H9 (cell line): ENCODE measurements around the gene CYP8B1. TPM values are rescaled to one million over a fixed set of nuclear protein-coding genes. Genes with fewer than 3 reads are reported as not detected.

Source experiments
- DNase-seq: peaks from one replicate; pipeline ENCODE4 v3.0.0-alpha.2; 2017
- H2AFZ ChIP-seq: one replicate; pipeline ENCODE4 v1.6.1; 2013; ENCODE audit warnings: mild to moderate bottlenecking, low read length, control low read depth, moderate library complexity
- H2AK5ac ChIP-seq: 2 replicates; pipeline ENCODE4 v1.6.1; 2013; ENCODE audit warnings: low read length, control low read depth, mixed read lengths; ENCODE audit not compliant: insufficient read length
- H2BK120ac ChIP-seq: one replicate; pipeline ENCODE4 v1.6.1; 2013; ENCODE audit warnings: low read depth, mild to moderate bottlenecking, low read length, control low read depth, inconsistent platforms; ENCODE audit not compliant: poor library complexity, severe bottlenecking
- H2BK12ac ChIP-seq: 2 replicates; pipeline ENCODE4 v1.6.1; 2013; ENCODE audit warnings: low read length, control low read depth, mixed read lengths, low read depth; ENCODE audit not compliant: insufficient read length
- H2BK15ac ChIP-seq: 2 replicates; pipeline ENCODE4 v1.6.1; 2013; ENCODE audit warnings: low read depth, low read length, control low read depth
- H2BK20ac ChIP-seq: one replicate; pipeline ENCODE4 v1.6.1; 2013; ENCODE audit warnings: low read depth, mild to moderate bottlenecking, low read length, control low read depth, inconsistent platforms; ENCODE audit not compliant: poor library complexity, severe bottlenecking
- H2BK5ac ChIP-seq: 2 replicates; pipeline ENCODE4 v1.6.1; 2013; ENCODE audit warnings: low read length, control low read depth, mixed read lengths; ENCODE audit not compliant: insufficient read length
- H3K14ac ChIP-seq: 2 replicates; pipeline ENCODE4 v1.6.1; 2013; ENCODE audit warnings: low read length, control low read depth; ENCODE audit not compliant: insufficient read depth
- H3K18ac ChIP-seq: 2 replicates; pipeline ENCODE4 v1.6.1; 2013; ENCODE audit warnings: low read depth, mild to moderate bottlenecking, mixed read lengths, low read length, control low read depth; ENCODE audit not compliant: insufficient read length
- H3K23ac ChIP-seq: 2 replicates; pipeline ENCODE4 v1.6.1; 2013; ENCODE audit warnings: low read length, control low read depth, mixed read lengths, low read depth; ENCODE audit not compliant: insufficient read length
- H3K23me2 ChIP-seq: 2 replicates; pipeline ENCODE4 v1.6.1; 2013; ENCODE audit warnings: low read depth, mild to moderate bottlenecking, mixed read lengths, low read length, control low read depth; ENCODE audit not compliant: insufficient read length, poor library complexity, severe bottlenecking
- H3K27ac ChIP-seq: 2 replicates; pipeline ENCODE4 v1.5.1; 2013; ENCODE audit warnings: low read length, control low read depth, mixed read lengths, low read depth; ENCODE audit not compliant: insufficient read length
- H3K27me3 ChIP-seq: 2 replicates; pipeline ENCODE4 v1.6.1; 2013; ENCODE audit warnings: low read length, control low read depth, inconsistent platforms; ENCODE audit not compliant: insufficient read depth
- H3K4ac ChIP-seq: 2 replicates; pipeline ENCODE4 v1.6.1; 2013; ENCODE audit warnings: low read depth, mild to moderate bottlenecking, control low read depth, inconsistent platforms, low read length, moderate library complexity
- H3K4me1 ChIP-seq: 2 replicates; pipeline ENCODE4 v1.6.1; 2013; ENCODE audit warnings: low read length, control low read depth, inconsistent platforms; ENCODE audit not compliant: insufficient read depth
- H3K4me2 ChIP-seq: 2 replicates; pipeline ENCODE4 v1.6.1; 2013; ENCODE audit warnings: low read length, control low read depth, mixed read lengths; ENCODE audit not compliant: insufficient read length, insufficient read depth
- H3K56ac ChIP-seq: 2 replicates; pipeline ENCODE4 v1.6.1; 2013; ENCODE audit warnings: low read depth, mild to moderate bottlenecking, mixed read lengths, low read length, control low read depth; ENCODE audit not compliant: insufficient read length
- H3K79me1 ChIP-seq: 2 replicates; pipeline ENCODE4 v1.6.1; 2013; ENCODE audit warnings: low read depth, mild to moderate bottlenecking, moderate library complexity, low read length, control low read depth, inconsistent platforms; ENCODE audit not compliant: insufficient read depth, poor library complexity, severe bottlenecking
- H3K79me2 ChIP-seq: 2 replicates; pipeline ENCODE4 v1.6.1; 2013; ENCODE audit warnings: low read length, control low read depth, inconsistent platforms; ENCODE audit not compliant: insufficient read depth
- H3K9ac ChIP-seq: 2 replicates; pipeline ENCODE4 v1.6.1; 2013; ENCODE audit warnings: low read length, control low read depth, mixed read lengths; ENCODE audit not compliant: insufficient read length; ENCODE audit errors: extremely low read depth
- H3K9me3 ChIP-seq: one replicate; pipeline ENCODE4 v1.6.1; 2013; ENCODE audit warnings: low read depth, low read length, inconsistent platforms; ENCODE audit not compliant: control insufficient read depth
- H3T11ph ChIP-seq: one replicate; pipeline ENCODE4 v1.6.1; 2013; ENCODE audit warnings: mild to moderate bottlenecking, low read length, control low read depth, inconsistent platforms
- H4K20me1 ChIP-seq: one replicate; pipeline ENCODE4 v1.6.1; 2013; ENCODE audit not compliant: control insufficient read depth, insufficient read length, insufficient read depth
- H4K5ac ChIP-seq: 2 replicates; pipeline ENCODE4 v1.6.1; 2013; ENCODE audit warnings: low read depth, mild to moderate bottlenecking, mixed read lengths, low read length, control low read depth; ENCODE audit not compliant: insufficient read length
- H4K8ac ChIP-seq: replicated peaks from 2 replicates; pipeline ENCODE4 v1.6.1; 2013; ENCODE audit warnings: low read length, control low read depth, mixed read lengths, low read depth; ENCODE audit not compliant: insufficient read length
- H4K91ac ChIP-seq: 2 replicates; pipeline ENCODE4 v1.6.1; 2013; ENCODE audit warnings: low read depth, mild to moderate bottlenecking, moderate library complexity, mixed read lengths, low read length, control low read depth; ENCODE audit not compliant: insufficient read length
- H3K27ac Mint-ChIP-seq, 3 experiments: 2 replicates in 2 of 3; 3 replicates in 1 of 3; pipeline ENCODE4 v1.8.0; 2020 to 2021; ENCODE audit warnings: mixed read lengths in 3 of 3, mild to moderate bottlenecking in 1 of 3, moderate library complexity in 1 of 3
- H3K27me3 Mint-ChIP-seq: 2 replicates; pipeline ENCODE4 v1.8.0; 2021; ENCODE audit warnings: low read depth, mild to moderate bottlenecking, moderate library complexity, mixed read lengths
- H3K36me3 Mint-ChIP-seq, 3 experiments: 2 replicates in 2 of 3; 3 replicates in 1 of 3; pipeline ENCODE4 v1.8.0; 2020 to 2021; ENCODE audit warnings: low read depth in 3 of 3, mixed read lengths in 3 of 3; ENCODE audit not compliant: insufficient read depth in 1 of 3
- H3K4me1 Mint-ChIP-seq, 2 experiments: 2 replicates each; pipeline ENCODE4 v1.8.0; 2020; ENCODE audit warnings: mixed read lengths in 2 of 2
- H3K4me3 Mint-ChIP-seq, 2 experiments: 2 replicates in 1 of 2; 3 replicates in 1 of 2; pipeline ENCODE4 v1.8.0; 2020 to 2021; ENCODE audit warnings: mild to moderate bottlenecking in 2 of 2, mixed read lengths in 2 of 2, moderate library complexity in 1 of 2
- H3K9me3 Mint-ChIP-seq, 2 experiments: 2 replicates in 1 of 2; 3 replicates in 1 of 2; pipeline ENCODE4 v1.8.0; 2020; ENCODE audit warnings: mild to moderate bottlenecking in 2 of 2, mixed read lengths in 2 of 2, moderate library complexity in 1 of 2
- CTCF ChIP-seq: fragments of 200-600 bp; sonication (generic); conservative IDR thresholded peaks from 3 replicates; pipeline ENCODE4 v1.8.0; 2021; ENCODE audit warnings: antibody characterized with exemption, mild to moderate bottlenecking
- WGBS: extraction: QIAGEN DNeasy Blood & Tissue Kit; methylation state at CpG from one replicate; pipeline ENCODE4 v1.1.7; 2013; ENCODE audit warnings: missing lambda C conversion rate, low lambda C conversion rate, mixed read lengths; ENCODE audit not compliant: insufficient read length; ENCODE audit errors: extremely low coverage; 5-methylcytosine and 5-hydroxymethylcytosine counted together
- total RNA-seq: library from RNA; stranded (reverse); gene quantifications from 2 replicates; pipeline ENCODE4 v1.2.1, GENCODE V29; 2021

Gene CYP8B1
- total RNA-seq, 1 experiment from 2014 or later, result not detected

GRCh38 chr3:42905740-42906069, 30.0 kb upstream of the CYP8B1 start:
- Mint-ChIP-seq H3K27ac (peak overlapping the region in 1 of 3 experiments; percentile 55; a peak in 1 of 7 replicates), H3K36me3 (peaks cover 9 to 20% (median 11%) of the 10 kb centered on the region in 3 experiments), H3K4me3 (no peak overlapping the region), H3K9me3 (peaks cover 18 to 20% of the 10 kb centered on the region in 2 experiments), H3K4me1 (peaks cover 15 to 17% of the 10 kb centered on the region in 2 experiments), H3K27me3 (peaks cover 10% of the 10 kb centered on the region; the same call in 1 of the 2 replicates)
- Histone ChIP-seq H3K27ac (no peak overlapping the region), H3K9ac (no peak overlapping the region), H3K23me2 (no peaks in the 10 kb centered on the region), H4K91ac (no peak overlapping the region), H3K18ac (no peak overlapping the region), H3K4ac (no peak overlapping the region), H3K23ac (no peak overlapping the region), H3K4me1 (no peaks in the 10 kb centered on the region), H3K56ac (no peak overlapping the region), H3K4me2 (no peak overlapping the region), H2BK20ac (no peak overlapping the region), H2BK120ac (no peak overlapping the region), H2BK5ac (no peak overlapping the region), H3T11ph (no peak overlapping the region), H3K14ac (no peak overlapping the region), H4K8ac (no peak overlapping the region), H2AK5ac (no peak overlapping the region), H3K9me3 (no peaks in the 10 kb centered on the region), H4K5ac (no peak overlapping the region), H2BK12ac (no peak overlapping the region), H3K79me2 (no peaks in the 10 kb centered on the region), H2AFZ (no peak overlapping the region), H2BK15ac (no peak overlapping the region), H3K27me3 (no peaks in the 10 kb centered on the region), H4K20me1 (no peaks in the 10 kb centered on the region), H3K79me1 (no peaks in the 10 kb centered on the region)
- WGBS, result no CpG with 5 or more reads among the region's 12 CpGs
- no peak for TF ChIP-seq CTCF
- no peak for DNase-seq
